GM12873 (cell line): ENCODE data around the gene UBE2H.

Source experiments
- TF ChIP-seq, protein P1 (sequence below): IDR thresholded peaks from 2 replicates; pipeline ENCODE4 v1.5.1; 2012; ENCODE audit warnings: low read depth, mild to moderate bottlenecking, moderate library complexity, low read length, control low read depth; ENCODE audit not compliant: insufficient read depth; ENCODE audit errors: missing control alignments

UBE2H gene

DNA sequence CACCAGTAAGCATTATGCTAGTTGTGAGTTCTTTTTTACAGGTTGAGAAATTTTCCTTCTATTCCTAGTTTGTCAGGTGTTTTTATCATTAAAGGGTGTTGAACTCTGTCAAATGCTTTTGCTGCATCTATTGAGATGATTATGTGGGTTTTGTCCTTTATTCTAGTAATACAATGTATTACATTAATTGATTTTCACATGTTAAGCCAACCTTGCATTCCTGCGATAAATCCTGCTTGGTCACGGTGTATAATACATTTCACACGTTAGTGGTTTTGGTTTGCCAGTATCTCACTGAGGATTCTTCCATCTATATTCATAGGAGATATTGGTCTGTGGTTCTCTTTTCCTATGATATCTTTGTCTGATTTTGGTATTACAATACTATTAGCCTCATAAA, 136.0 kb downstream of the UBE2H start:
- TF ChIP-seq, protein P1, sequence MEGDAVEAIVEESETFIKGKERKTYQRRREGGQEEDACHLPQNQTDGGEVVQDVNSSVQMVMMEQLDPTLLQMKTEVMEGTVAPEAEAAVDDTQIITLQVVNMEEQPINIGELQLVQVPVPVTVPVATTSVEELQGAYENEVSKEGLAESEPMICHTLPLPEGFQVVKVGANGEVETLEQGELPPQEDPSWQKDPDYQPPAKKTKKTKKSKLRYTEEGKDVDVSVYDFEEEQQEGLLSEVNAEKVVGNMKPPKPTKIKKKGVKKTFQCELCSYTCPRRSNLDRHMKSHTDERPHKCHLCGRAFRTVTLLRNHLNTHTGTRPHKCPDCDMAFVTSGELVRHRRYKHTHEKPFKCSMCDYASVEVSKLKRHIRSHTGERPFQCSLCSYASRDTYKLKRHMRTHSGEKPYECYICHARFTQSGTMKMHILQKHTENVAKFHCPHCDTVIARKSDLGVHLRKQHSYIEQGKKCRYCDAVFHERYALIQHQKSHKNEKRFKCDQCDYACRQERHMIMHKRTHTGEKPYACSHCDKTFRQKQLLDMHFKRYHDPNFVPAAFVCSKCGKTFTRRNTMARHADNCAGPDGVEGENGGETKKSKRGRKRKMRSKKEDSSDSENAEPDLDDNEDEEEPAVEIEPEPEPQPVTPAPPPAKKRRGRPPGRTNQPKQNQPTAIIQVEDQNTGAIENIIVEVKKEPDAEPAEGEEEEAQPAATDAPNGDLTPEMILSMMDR, result no peak

DNA sequence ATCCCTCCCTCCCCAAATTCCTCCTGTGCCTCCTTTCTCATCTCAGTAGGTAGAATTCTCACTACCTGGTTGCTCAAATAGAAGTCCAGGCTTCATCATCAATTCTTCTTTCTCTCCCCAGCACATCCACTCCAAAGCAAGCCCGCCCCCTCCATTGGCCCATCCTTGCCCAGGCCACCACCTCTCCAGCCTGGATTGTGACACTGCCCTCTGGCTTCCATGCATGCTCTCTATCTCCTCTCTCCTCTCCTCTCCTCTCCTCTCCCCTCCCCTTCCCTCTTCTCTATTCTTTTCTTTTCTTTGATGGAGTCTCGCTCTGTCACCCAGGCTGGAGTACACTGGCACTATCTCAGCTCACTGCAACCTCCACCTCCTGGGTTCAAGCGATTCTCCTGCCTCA, 144.9 kb downstream of the UBE2H start:
- TF ChIP-seq, protein P1, result no peak

DNA sequence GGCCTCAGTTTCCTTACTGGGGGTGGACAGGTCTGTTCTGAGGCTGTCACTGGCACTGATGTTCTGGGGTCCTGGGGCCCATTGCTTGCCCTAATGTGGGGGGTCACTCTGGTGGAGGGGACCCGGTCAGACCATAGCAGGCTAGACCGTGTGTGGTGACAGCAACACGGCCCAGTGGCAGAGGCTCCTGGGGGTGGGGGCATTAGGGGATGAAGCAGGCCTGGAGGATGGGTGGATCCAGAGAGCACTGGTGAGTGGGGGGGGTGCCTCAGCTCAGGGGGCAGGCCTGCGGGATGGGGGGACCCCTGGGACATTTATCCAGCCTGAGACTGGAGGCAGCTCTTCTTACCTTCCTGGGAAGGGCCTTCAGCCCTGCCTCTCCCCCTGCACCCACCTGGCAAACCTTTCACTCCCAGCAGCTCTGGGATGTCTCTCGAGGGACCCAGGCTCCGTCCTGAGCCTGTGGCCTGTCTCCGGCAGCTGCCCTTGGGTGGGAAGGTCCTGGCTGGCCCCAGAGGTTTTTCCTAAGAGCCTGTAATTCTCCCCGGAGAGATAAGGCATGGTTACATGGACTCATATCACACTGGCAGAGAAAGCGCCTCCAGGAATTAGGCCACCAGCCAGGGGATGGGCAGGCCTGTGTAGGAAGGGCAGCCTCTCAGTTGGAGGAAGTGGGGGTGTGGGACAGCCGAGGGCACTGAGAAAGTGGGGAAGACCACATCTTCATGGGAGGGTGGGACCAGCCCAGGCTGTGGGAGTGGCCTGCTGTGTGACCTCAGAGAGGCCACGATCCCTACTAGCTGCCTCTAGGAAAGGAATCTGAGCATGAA, 147.7 kb downstream of the UBE2H start:
- TF ChIP-seq, protein P1, result no peak

DNA sequence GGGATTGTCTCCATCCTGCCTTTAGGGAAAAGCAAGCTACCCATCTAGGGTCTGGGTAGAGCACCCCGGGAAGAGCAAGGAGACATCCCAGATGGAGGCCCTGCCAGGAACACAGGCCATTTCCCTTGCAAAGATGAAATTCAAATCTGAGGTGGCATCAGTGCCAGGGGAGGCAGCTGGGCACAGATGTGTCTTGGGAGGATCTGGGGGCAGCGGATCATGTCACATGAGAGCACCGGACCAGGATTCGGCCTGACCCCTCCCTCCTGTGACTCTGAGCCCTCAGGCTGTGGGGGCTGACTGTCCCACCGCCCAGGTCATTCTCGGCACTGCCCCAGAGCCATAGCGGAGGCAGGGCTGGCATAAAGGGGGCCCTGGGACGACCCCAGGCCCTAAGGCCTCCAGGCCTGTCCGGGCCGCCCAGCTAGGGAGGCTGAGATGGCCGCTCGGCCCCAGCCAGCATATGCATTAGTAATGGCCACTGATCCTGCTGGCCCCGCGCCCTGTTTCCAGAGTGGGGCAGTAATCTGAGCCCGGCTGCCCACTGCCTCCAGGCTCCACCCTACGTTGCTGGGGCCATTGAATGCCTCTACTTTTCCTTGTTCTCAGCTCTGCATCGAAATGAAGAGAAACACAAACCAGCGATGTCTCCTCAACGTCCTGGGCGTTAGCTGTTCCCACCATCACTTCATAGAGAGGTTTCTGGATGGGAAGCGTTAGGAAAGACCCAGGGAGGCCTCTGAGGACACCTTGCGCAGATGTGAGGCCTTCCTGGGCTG, 148.5 kb downstream of the UBE2H start:
- TF ChIP-seq, protein P1, result no peak

DNA sequence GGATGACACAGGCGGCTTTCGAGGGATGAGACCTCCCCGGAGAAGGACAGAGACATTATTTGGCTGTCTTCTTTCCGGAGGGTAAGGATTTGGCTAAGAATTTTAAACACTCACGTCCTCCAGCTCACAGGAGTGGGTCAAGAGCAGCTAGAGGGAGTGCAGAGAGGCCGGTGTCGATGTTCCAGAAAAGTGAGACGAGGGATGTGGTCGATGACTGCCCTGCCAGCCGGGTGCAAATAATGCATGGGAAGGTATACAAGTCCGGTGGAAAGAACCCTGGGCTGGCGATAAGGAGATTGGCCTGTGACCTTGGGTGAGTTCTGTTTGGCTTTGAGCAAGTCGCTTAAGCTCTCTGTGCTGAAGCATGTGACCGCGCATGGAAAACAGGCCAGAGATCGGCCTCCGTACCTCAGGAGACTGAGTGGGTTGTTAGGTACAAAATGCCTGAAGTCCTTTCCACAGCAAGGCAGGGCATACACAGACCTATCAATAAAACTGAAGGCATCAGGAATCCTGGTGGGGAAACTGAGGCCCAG, 149.1 kb downstream of the UBE2H start:
- TF ChIP-seq, protein P1, result no peak

DNA sequence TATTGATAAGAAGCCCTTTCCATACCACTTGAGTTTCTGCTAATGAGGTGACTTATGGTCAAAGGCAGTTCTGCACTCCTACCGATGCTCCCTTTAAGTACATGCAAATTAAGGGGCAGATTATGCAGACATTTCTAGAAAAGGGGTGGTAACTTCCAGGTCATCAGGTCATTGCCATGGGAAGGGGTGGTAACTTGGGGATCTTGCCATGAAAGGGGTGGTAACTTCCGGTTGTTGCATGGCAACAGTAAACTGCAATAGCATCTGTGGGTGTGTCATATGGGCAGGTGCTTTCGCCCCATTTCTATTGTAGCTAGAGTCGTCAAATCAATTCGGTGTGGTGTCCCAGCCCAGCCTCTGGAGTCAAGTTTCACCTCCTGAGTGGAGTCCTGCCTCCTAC, 150.9 kb downstream of the UBE2H start:
- TF ChIP-seq, protein P1, result no peak

DNA sequence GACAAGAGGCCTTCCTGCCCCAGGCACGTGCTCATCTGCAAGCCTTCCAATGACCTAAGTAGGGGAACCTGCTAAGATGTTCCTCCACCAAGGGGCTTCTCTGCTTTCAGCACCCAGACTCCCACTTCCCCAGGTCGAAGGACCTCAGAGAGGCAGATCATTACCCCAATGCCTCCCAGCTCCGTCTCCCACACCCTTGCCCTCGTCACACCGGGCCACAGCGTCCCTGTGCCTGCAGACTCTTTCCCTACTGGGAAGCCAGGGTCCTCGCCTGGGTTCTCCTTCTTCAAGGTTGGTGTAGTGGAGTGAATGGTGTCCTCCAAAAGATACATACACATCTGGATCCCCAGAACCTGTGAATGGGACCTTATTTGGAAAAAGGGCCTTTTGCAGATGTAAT, 151.9 kb downstream of the UBE2H start:
- TF ChIP-seq, protein P1, result no peak
